ENCODE data around the gene ELOA2.

- TF ChIP-seq POLR2A (IDR thresholded peaks at IDR 0.05; ENCODE audit: extremely low read depth, insufficient read length) (no peak), MYC (IDR thresholded peaks at IDR 0.05; ENCODE audit: low read depth, low read length) (no peak)
- TF ChIP-seq, protein P1, sequence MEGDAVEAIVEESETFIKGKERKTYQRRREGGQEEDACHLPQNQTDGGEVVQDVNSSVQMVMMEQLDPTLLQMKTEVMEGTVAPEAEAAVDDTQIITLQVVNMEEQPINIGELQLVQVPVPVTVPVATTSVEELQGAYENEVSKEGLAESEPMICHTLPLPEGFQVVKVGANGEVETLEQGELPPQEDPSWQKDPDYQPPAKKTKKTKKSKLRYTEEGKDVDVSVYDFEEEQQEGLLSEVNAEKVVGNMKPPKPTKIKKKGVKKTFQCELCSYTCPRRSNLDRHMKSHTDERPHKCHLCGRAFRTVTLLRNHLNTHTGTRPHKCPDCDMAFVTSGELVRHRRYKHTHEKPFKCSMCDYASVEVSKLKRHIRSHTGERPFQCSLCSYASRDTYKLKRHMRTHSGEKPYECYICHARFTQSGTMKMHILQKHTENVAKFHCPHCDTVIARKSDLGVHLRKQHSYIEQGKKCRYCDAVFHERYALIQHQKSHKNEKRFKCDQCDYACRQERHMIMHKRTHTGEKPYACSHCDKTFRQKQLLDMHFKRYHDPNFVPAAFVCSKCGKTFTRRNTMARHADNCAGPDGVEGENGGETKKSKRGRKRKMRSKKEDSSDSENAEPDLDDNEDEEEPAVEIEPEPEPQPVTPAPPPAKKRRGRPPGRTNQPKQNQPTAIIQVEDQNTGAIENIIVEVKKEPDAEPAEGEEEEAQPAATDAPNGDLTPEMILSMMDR (IDR thresholded peaks at IDR 0.05; ENCODE audit: low read depth, low read length), result no peak
These were observed 5.6 kb upstream of the ELOA2 start for GRCh38 chr18:47040982-47041381.

Measured in NB4 (cell line).